Gastrocnemius medialis (tissue), 4 donors: ENCODE results near the gene ARL5C. TPM values are rescaled to one million over a fixed set of nuclear protein-coding genes. Genes with fewer than 3 reads are reported as not detected.

Source experiments
- ATAC-seq, 2 donors: fragments of 150-250 bp; one replicate each; pipeline ENCODE4 v1.9.1; 2016
- DNase-seq, 2 donors: peaks; one replicate each; pipeline ENCODE4 v3.0.0-alpha.2; 2019
- H3K27ac ChIP-seq, 4 donors: fragments of 200-600 bp; sonication (generic); 1 replicate in 1 of 4; 2 replicates in 3 of 4; pipeline ENCODE4 v1.5.1; 2016 to 2018; ENCODE audit warnings: mild to moderate bottlenecking in 2 of 4, moderate library complexity in 1 of 4
- H3K27me3 ChIP-seq, 3 donors: fragments of 200-600 bp; sonication (generic) in 2 of 3; 1 replicate in 1 of 3; 2 replicates in 2 of 3; pipeline versions ENCODE4 v1.5.1 to v1.6.0; 2016 to 2019; ENCODE audit warnings: mild to moderate bottlenecking in 1 of 3, moderate library complexity in 1 of 3
- H3K36me3 ChIP-seq, 2 donors: fragments of 200-600 bp; sonication (generic) in 1 of 2; one replicate each; pipeline ENCODE4 v1.5.1; 2017 to 2018
- H3K4me1 ChIP-seq, 2 donors: fragments of 200-600 bp; sonication (generic) in 1 of 2; one replicate each; pipeline ENCODE4 v1.5.1; 2016 to 2017; ENCODE audit warnings: mild to moderate bottlenecking in 2 of 2
- H3K4me3 ChIP-seq, 4 donors: fragments of 200-600 bp; sonication (generic) in 3 of 4; 1 replicate in 1 of 4; 2 replicates in 3 of 4; pipeline ENCODE4 v1.5.1; 2016 to 2019; ENCODE audit warnings: mild to moderate bottlenecking in 2 of 4
- H3K9me3 ChIP-seq, 3 donors: fragments of 200-600 bp; sonication (generic) in 2 of 3; 1 replicate in 1 of 3; 2 replicates in 2 of 3; pipeline ENCODE4 v1.5.1; 2016 to 2019
- POLR2A ChIP-seq, 2 donors: fragments of 450-650 bp; IDR thresholded peaks; one replicate each; pipeline ENCODE4 v1.6.1; 2017; ENCODE audit warnings: antibody characterized with exemption in 2 of 2, mild to moderate bottlenecking in 2 of 2, moderate library complexity in 2 of 2
- in situ Hi-C, 4 donors: fragments of 200-750 bp; cut with MboI; loops; one replicate each; pipeline versions ENCODE4 v1.15.0 to v1.8.0; 2017; ENCODE audit warnings: low sequenced_read_pairs in 4 of 4
- intact Hi-C: fragments of 100-400 bp; cut with DNase I; formaldehyde crosslinking; loops from one replicate; pipeline ENCODE4 v1.15.1; 2023; ENCODE audit warnings: low total_unique reads
- total RNA-seq, 4 donors: library from RNA; depleted of rRNA; stranded (reverse); fragments of >200 nt; gene quantifications; one replicate each; pipeline versions ENCODE4 v1.1.0 to v1.2.3, GENCODE V29; 2016
- TF ChIP-seq, protein P1 (sequence below), 5 experiments: fragments of 450-650 bp in 3 of 5; fragments of 200-600 bp in 2 of 5; sonication (generic) in 2 of 5; IDR thresholded peaks in 4 of 5; conservative IDR thresholded peaks in 1 of 5; 1 replicate in 4 of 5; 2 replicates in 1 of 5; pipeline ENCODE4 v1.5.1; 2016 to 2019; ENCODE audit warnings: antibody characterized with exemption in 5 of 5, mild to moderate bottlenecking in 3 of 5, moderate library complexity in 3 of 5

ARL5C gene
- total RNA-seq, 4 donors from 2014 or later: 0.20 to 0.22 TPM; not detected in 2

DNA sequence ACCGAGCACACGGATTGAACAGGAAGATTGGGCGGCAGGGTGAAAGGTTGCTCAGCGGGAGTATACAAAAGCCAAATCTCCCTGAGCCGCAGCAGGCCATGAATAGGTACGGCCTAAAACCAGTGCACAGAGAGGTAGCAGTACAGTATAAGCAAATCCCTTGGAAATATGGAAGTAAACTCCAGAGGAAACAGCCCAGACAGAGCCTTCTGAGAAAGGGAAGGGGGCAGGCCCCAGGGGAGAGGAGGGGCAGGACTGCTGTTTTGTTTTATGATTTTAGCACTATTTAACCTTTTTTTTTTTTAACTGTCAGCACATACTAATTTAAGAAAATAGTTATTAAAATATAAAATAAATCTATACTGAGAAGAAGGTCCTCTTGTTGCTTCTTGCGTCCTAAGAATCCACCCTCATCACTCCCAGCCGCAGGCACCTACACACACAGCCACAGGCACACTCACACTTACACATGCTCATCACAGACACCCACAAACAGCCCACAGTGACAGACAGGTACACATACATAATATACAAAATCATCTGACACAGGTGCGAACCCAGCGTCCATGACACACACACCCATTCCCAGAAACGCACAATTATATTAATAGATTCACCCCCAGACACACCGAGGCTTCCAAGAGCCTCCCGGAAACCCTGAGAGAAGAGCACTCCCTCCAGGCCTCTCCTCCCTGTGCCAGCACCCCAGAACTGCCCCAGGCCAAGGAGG is 27.4 kb downstream of the ARL5C start:
- no peaks in the 10 kb centered on the region for H3K4me1 ChIP-seq
- H3K9me3 ChIP-seq: no peaks in the 10 kb centered on the region
- H3K27me3 ChIP-seq: no peaks in the 10 kb centered on the region
- intact Hi-C loops (no loop called here), in situ Hi-C loops (no loop called here)
- H3K36me3 ChIP-seq: no peaks in the 10 kb centered on the region
- ATAC-seq (no peak), DNase-seq (no peak)
- H3K27ac ChIP-seq: peak overlapping the region in 3 of 4 donors; percentile 37 to 44 (median 43)
- TF ChIP-seq, protein P1, sequence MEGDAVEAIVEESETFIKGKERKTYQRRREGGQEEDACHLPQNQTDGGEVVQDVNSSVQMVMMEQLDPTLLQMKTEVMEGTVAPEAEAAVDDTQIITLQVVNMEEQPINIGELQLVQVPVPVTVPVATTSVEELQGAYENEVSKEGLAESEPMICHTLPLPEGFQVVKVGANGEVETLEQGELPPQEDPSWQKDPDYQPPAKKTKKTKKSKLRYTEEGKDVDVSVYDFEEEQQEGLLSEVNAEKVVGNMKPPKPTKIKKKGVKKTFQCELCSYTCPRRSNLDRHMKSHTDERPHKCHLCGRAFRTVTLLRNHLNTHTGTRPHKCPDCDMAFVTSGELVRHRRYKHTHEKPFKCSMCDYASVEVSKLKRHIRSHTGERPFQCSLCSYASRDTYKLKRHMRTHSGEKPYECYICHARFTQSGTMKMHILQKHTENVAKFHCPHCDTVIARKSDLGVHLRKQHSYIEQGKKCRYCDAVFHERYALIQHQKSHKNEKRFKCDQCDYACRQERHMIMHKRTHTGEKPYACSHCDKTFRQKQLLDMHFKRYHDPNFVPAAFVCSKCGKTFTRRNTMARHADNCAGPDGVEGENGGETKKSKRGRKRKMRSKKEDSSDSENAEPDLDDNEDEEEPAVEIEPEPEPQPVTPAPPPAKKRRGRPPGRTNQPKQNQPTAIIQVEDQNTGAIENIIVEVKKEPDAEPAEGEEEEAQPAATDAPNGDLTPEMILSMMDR (IDR thresholded peaks at IDR 0.05 in 4 of 5, conservative IDR thresholded peaks at IDR 0.05 in 1 of 5): no peak
- no peak for TF ChIP-seq POLR2A (IDR thresholded peaks at IDR 0.05)
- H3K4me3 ChIP-seq: no peak overlapping the region

DNA sequence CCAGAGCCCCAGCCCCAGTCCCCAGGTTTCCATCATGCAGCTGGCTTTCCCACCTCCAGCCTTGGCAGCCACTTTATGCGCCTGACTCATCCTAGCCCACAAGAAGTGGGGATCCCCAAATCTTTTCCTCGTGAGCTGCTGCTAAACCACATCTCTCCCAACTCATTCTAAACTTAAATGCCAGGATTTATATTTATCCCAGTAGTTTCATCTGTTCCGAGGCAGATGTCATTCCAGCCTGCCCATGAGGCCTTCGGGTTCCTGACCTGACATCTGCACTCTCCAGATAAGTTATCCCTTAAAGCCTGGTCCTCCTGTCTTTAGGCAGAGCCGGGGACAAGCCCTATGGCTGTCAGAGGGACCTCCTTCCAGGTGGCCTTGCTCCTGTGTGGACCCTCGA is 31.1 kb downstream of the ARL5C start:
- DNase-seq: no peak
- no peaks in the 10 kb centered on the region for H3K4me1 ChIP-seq
- no peak overlapping the region for H3K4me3 ChIP-seq
- no peaks in the 10 kb centered on the region for H3K36me3 ChIP-seq
- no peak overlapping the region for H3K27ac ChIP-seq
- no peak for ATAC-seq
- in situ Hi-C loops: no loop called here
- H3K27me3 ChIP-seq: no peaks in the 10 kb centered on the region
- no peaks in the 10 kb centered on the region for H3K9me3 ChIP-seq
- intact Hi-C loops: no loop called here
- no peak for TF ChIP-seq POLR2A (IDR thresholded peaks at IDR 0.05)
- TF ChIP-seq, protein P1 (IDR thresholded peaks at IDR 0.05 in 4 of 5, conservative IDR thresholded peaks at IDR 0.05 in 1 of 5): no peak

DNA sequence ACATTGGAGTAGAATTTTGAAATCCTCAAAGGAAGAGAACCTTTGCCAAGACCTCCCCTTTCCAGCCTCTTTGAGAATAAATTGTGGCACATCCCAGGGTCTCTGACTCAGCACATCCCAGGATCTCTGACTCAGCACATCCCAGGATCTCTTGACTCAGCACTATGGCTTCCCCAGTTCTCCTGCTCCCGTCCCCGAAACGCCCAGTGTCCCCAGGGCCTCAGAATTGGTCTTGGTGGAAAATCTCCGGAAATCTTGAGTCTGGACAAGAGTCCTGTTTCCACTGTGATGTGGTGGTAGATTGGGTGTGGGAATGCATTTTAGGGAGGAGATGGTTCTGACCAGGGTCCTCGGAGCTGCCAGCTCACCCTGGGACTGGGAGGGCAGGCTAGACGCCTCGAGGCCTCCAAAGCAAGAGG is 33.8 kb downstream of the ARL5C start:
- peak in 1 of 2 donors; percentile 46 for DNase-seq
- no peaks in the 10 kb centered on the region for H3K27me3 ChIP-seq
- peak overlapping the region in 3 of 4 donors; percentile 3 to 52 (median 21) for H3K27ac ChIP-seq
- H3K4me3 ChIP-seq: no peak overlapping the region
- no peaks in the 10 kb centered on the region for H3K4me1 ChIP-seq
- TF ChIP-seq, protein P1 (IDR thresholded peaks at IDR 0.05 in 4 of 5, conservative IDR thresholded peaks at IDR 0.05 in 1 of 5): no peak
- no peak for TF ChIP-seq POLR2A (IDR thresholded peaks at IDR 0.05)
- H3K9me3 ChIP-seq: no peaks in the 10 kb centered on the region
- no peaks in the 10 kb centered on the region for H3K36me3 ChIP-seq
- intact Hi-C loops: no loop called here
- ATAC-seq: peak; percentile 58 to 74
- in situ Hi-C loops: no loop called here

DNA sequence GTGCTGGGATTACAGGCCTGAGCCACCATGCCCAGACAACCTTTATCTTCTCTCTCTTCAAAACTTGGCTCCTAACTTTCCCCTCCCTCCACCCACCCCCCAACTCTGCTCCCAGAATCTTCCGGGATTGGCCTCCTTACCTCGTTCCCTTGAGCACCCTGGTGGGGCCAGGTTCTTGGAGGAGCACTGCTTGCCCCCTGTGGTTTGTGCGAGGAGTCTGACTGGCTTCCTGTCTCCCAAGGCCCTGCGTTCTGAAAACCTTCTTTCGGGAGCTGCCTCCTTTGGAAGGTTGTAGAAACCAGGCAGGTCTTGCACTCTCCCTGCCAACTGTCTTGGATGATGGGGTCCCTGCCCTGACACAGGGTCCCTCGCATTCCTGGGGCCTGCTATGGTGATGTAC is 34.3 kb downstream of the ARL5C start:
- peak overlapping the region in 2 of 4 donors; percentile 49 to 50 for H3K27ac ChIP-seq
- ATAC-seq (no peak), DNase-seq (no peak)
- no peaks in the 10 kb centered on the region for H3K36me3 ChIP-seq
- no peaks in the 10 kb centered on the region for H3K4me1 ChIP-seq
- in situ Hi-C loops: no loop called here
- TF ChIP-seq, protein P1 (IDR thresholded peaks at IDR 0.05 in 4 of 5, conservative IDR thresholded peaks at IDR 0.05 in 1 of 5): no peak
- no peak for TF ChIP-seq POLR2A (IDR thresholded peaks at IDR 0.05)
- H3K27me3 ChIP-seq: no peaks in the 10 kb centered on the region
- intact Hi-C loops: no loop called here
- no peaks in the 10 kb centered on the region for H3K9me3 ChIP-seq
- no peak overlapping the region for H3K4me3 ChIP-seq
